Activated CD8-positive, alpha-beta memory T cell treated with anti-CD3 and anti-CD28 coated beads, Interleukin-2, amount 10 ng/mL, durations not matched to agents 7 days and 5 days (primary cell): ENCODE measurements around the gene CELF4. TPM values are rescaled to one million over a fixed set of nuclear protein-coding genes. Genes with fewer than 3 reads are reported as not detected.

Experiments
- ATAC-seq: fragments of 150-1000 bp; cut with Tn5 transposase; one replicate; pipeline ENCODE4 v1.10.0; 2021; ENCODE audit warnings: moderate library complexity
- CTCF ChIA-PET: fragments of 350-600 bp; sonication (Branson Sonifier 250); formaldehyde crosslinking; loops from one replicate; lab custom pipeline; 2021; ENCODE audit warnings: antibody characterized with exemption; lab: Charles Lee
- DNase-seq: peaks from one replicate; pipeline ENCODE4 v3.0.0-alpha.2; 2020
- H3K27ac Mint-ChIP-seq: one replicate; pipeline ENCODE4 v1.8.0; 2021; ENCODE audit warnings: mild to moderate bottlenecking, mixed read lengths
- H3K27me3 Mint-ChIP-seq: one replicate; pipeline ENCODE4 v1.8.0; 2021; ENCODE audit warnings: mixed read lengths
- H3K36me3 Mint-ChIP-seq: one replicate; pipeline ENCODE4 v1.8.0; 2021; ENCODE audit warnings: mild to moderate bottlenecking, mixed read lengths
- H3K4me1 Mint-ChIP-seq: one replicate; pipeline ENCODE4 v1.8.0; 2021; ENCODE audit warnings: mixed read lengths
- H3K4me3 Mint-ChIP-seq: one replicate; pipeline ENCODE4 v1.8.0; 2021; ENCODE audit warnings: mild to moderate bottlenecking, moderate library complexity, mixed read lengths
- H3K9me3 Mint-ChIP-seq: one replicate; pipeline ENCODE4 v1.8.0; 2022; ENCODE audit warnings: low read depth, mixed read lengths
- total RNA-seq, 2 experiments: library from RNA; stranded (reverse); gene quantifications; one replicate each; pipeline ENCODE4 v1.2.3, GENCODE V29; 2021

Gene CELF4
- not detected for total RNA-seq

DNA sequence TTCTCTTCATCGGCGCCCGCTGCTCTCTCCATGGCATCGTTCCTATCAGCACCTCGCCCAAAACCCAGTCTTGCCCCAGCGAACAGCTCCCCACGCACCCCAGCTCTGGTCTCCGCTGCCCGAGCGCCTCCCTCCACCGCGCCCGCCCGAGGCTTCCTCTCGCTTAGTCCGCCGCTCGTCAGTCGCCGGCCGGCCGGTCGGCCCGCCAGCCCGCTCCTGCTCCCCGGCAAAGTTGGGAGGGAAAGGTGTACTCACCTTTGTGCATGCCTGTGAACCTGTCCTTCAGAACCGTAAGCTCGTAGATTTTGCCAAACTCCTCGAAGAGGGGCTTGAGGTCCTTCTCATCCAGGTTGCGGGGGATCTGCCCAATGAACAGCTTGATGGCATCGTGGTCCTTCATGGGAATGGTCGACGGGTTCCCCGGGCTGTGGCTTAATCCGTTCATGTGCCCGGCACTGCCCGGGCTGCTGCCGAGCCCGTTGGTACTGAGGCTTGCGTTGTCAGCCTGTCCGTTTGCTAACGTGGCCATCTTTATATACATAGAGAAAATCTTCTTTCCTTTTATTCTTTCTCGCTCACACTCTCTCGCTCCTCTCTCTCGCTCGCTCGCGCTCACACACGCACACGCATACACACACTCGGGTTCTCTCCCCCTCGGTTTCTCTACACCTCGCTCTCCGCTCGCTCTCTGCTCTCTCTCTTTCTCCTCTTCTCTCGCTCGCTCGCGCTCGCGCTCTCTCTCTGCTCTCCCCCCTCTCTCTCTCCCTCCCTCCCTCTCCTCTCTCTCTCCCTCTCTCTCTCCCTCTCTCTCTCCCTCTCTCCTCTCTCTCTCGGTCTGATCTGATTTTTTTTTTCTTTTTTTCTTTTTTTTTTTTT, at the start of gene CELF4:
CELF4 (minus strand) TSS at position 698 of the 876 bp plus-strand sequence.
- Mint-ChIP-seq H3K27ac (no peak within 1 kb of the TSS), H3K4me1 (peaks cover 8% of the 10 kb centered on the region), H3K27me3 (peaks cover 62% of the 10 kb centered on the region), H3K4me3 (no peak within 1 kb of the TSS), H3K36me3 (peaks cover 2% of the 10 kb centered on the region), H3K9me3 (no peaks in the 10 kb centered on the region)
- ATAC-seq (no peak), DNase-seq (no peak)
- CTCF ChIA-PET: no interaction called here

- no peaks in the 10 kb centered on the region for H3K9me3 Mint-ChIP-seq
Observed at GRCh38 chr18:37613253-37613565, 47.6 kb upstream of the CELF4 start.

GRCh38 chr18:37612524-37613252, 47.1 kb upstream of the CELF4 start:
- Mint-ChIP-seq H3K36me3 (no peaks in the 10 kb centered on the region), H3K9me3 (no peaks in the 10 kb centered on the region), H3K4me1 (no peaks in the 10 kb centered on the region), H3K4me3 (no peak overlapping the region), H3K27ac (no peak overlapping the region), H3K27me3 (no peaks in the 10 kb centered on the region)
- DNase-seq (no peak), ATAC-seq (no peak)
- CTCF ChIA-PET: no interaction called here

More at GRCh38 chr18:37613253-37613565, 47.6 kb upstream of the CELF4 start:
- no peaks in the 10 kb centered on the region for H3K4me1 Mint-ChIP-seq
- no peak overlapping the region for H3K4me3 Mint-ChIP-seq
- H3K27me3 Mint-ChIP-seq: no peaks in the 10 kb centered on the region
- DNase-seq (no peak), ATAC-seq (no peak)
- no peak overlapping the region for H3K27ac Mint-ChIP-seq
- CTCF ChIA-PET: no interaction called here
- no peaks in the 10 kb centered on the region for H3K36me3 Mint-ChIP-seq

DNA sequence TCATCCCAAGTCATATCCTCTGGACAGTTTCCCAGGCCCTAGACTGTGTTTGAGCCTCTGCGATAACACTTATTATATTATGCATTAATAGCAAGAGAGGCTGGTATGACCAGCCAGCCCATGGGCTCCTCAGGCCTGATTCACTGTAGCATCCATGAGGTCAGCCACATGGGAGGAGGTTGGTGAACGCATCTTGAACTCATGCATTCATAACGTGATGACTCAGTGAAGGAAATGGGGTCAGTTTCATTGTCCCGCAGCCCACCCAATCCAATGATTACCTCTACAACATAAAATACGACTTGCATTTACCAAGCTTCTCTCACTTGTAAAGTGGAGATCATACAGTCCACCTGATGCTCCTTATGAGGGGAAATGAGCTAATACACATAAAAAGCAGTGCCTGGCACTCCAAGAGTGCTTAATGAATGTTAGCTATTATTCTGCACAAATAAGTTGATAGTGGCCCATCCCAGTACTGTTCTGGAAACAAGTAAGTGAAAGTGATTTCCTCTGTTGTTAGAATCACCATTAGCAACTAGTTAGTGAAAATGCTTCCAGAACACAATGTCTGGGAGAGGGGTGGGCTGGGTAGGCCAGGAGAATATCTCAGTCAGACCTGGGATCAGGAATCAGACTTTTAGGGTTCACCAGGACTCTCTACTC, 46.1 kb upstream of the CELF4 start:
- Mint-ChIP-seq H3K27ac (no peak overlapping the region), H3K4me3 (no peak overlapping the region), H3K4me1 (no peaks in the 10 kb centered on the region), H3K36me3 (no peaks in the 10 kb centered on the region), H3K27me3 (no peaks in the 10 kb centered on the region), H3K9me3 (no peaks in the 10 kb centered on the region)
- ATAC-seq: no peak
- CTCF ChIA-PET: no interaction called here
- DNase-seq: no peak

- Mint-ChIP-seq H3K27ac (no peak overlapping the region), H3K9me3 (no peaks in the 10 kb centered on the region), H3K36me3 (no peaks in the 10 kb centered on the region), H3K27me3 (no peaks in the 10 kb centered on the region), H3K4me1 (no peaks in the 10 kb centered on the region), H3K4me3 (no peak overlapping the region)
- DNase-seq: no peak
- ATAC-seq: no peak
- CTCF ChIA-PET: no interaction called here
Observed at GRCh38 chr18:37608876-37609275, 43.3 kb upstream of the CELF4 start.

- Mint-ChIP-seq H3K4me1 (no peaks in the 10 kb centered on the region), H3K36me3 (no peaks in the 10 kb centered on the region), H3K9me3 (no peaks in the 10 kb centered on the region), H3K4me3 (no peak overlapping the region), H3K27ac (no peak overlapping the region), H3K27me3 (no peaks in the 10 kb centered on the region)
- DNase-seq (no peak), ATAC-seq (no peak)
- CTCF ChIA-PET: no interaction called here
Observed at GRCh38 chr18:37607281-37607680, 41.7 kb upstream of the CELF4 start.

DNA sequence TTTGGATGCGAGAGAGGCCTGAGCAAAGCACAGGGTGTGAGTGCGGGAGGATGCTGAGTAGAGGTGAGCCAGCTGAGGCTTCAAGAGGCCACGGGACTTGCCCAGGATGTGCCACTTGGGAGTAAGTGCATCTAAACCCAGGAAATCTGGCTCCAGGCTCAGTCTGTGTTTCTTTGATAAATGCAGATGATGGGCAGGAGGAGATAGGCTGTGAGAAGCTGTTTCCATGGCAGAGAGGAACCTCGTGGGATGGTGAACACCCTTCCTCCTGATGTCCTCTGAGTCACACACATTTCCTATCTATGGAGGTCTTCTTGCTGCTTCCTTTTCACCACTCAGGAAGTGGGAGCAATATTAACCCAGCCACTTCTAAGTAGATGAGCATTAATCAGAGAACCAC, 38.4 kb upstream of the CELF4 start:
- DNase-seq (no peak), ATAC-seq (no peak)
- Mint-ChIP-seq H3K4me1 (no peaks in the 10 kb centered on the region), H3K27ac (no peak overlapping the region), H3K36me3 (no peaks in the 10 kb centered on the region), H3K27me3 (no peaks in the 10 kb centered on the region), H3K9me3 (no peaks in the 10 kb centered on the region), H3K4me3 (no peak overlapping the region)
- CTCF ChIA-PET: no interaction called here

- no peaks in the 10 kb centered on the region for H3K9me3 Mint-ChIP-seq
- H3K4me3 Mint-ChIP-seq: no peak overlapping the region
- ATAC-seq (no peak), DNase-seq (no peak)
- CTCF ChIA-PET: no interaction called here
- no peaks in the 10 kb centered on the region for H3K36me3 Mint-ChIP-seq
- no peaks in the 10 kb centered on the region for H3K4me1 Mint-ChIP-seq
- no peaks in the 10 kb centered on the region for H3K27me3 Mint-ChIP-seq
- H3K27ac Mint-ChIP-seq: no peak overlapping the region
Observed at GRCh38 chr18:37598966-37599896, 33.6 kb upstream of the CELF4 start.

DNA sequence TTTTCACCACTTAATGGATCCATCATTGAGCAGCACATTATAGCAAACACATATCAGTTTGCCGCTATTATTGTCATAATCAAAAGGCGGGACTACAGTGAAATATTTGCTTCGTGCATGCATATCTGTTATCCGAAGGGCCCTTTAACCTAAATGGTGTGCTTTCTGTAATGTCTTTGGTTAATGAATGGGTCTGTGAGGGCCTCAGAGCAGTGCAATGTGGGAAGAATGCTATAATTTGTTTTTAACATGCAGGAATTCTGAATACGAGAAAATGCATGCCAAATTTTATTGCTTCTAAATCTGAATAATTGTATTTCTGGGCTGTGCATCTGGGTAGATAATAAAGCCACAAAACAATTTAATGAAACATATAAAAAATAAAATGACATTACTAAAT, 32.8 kb upstream of the CELF4 start:
- Mint-ChIP-seq H3K4me3 (no peak overlapping the region), H3K9me3 (no peaks in the 10 kb centered on the region), H3K36me3 (no peaks in the 10 kb centered on the region), H3K27me3 (no peaks in the 10 kb centered on the region), H3K27ac (no peak overlapping the region), H3K4me1 (no peaks in the 10 kb centered on the region)
- DNase-seq: no peak
- CTCF ChIA-PET: no interaction called here
- ATAC-seq: no peak

- CTCF ChIA-PET: interaction anchor here (0.7 kb wide), 1 partner anchor 247 kb away, joined by 3 read pairs; no protein-coding TSS in a partner anchor
- no peaks in the 10 kb centered on the region for H3K27me3 Mint-ChIP-seq
- H3K4me1 Mint-ChIP-seq: no peaks in the 10 kb centered on the region
- no peaks in the 10 kb centered on the region for H3K9me3 Mint-ChIP-seq
- DNase-seq (no peak), ATAC-seq (no peak)
- H3K36me3 Mint-ChIP-seq: no peaks in the 10 kb centered on the region
- H3K27ac Mint-ChIP-seq: no peak overlapping the region
- no peak overlapping the region for H3K4me3 Mint-ChIP-seq
Observed at GRCh38 chr18:37590346-37590745, 24.7 kb upstream of the CELF4 start.

DNA sequence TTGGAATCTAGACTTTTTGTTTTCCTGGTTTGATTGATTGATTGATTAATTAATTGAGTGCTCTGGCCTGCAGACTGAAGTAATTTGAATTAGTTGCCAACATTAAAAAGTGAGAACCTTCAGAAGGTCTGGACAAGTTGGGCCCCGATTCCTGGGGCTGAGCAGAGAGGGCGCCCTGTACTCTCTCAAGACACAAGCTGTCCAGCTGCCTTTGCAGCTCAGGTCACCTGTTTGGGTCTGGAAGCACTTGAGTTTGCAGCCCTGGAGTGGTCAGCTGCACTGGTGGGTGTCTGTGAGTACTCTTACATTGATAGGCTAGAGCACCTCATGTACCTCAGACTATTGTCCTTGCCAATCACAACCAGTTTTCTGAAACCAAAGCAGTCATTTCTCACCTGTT, 22.7 kb upstream of the CELF4 start:
- no peaks in the 10 kb centered on the region for H3K36me3 Mint-ChIP-seq
- DNase-seq (peak; percentile 23), ATAC-seq (no peak)
- H3K4me3 Mint-ChIP-seq: no peak overlapping the region
- H3K27ac Mint-ChIP-seq: no peak overlapping the region
- H3K27me3 Mint-ChIP-seq: no peaks in the 10 kb centered on the region
- H3K4me1 Mint-ChIP-seq: no peaks in the 10 kb centered on the region
- no peaks in the 10 kb centered on the region for H3K9me3 Mint-ChIP-seq
- CTCF ChIA-PET: no interaction called here

DNA sequence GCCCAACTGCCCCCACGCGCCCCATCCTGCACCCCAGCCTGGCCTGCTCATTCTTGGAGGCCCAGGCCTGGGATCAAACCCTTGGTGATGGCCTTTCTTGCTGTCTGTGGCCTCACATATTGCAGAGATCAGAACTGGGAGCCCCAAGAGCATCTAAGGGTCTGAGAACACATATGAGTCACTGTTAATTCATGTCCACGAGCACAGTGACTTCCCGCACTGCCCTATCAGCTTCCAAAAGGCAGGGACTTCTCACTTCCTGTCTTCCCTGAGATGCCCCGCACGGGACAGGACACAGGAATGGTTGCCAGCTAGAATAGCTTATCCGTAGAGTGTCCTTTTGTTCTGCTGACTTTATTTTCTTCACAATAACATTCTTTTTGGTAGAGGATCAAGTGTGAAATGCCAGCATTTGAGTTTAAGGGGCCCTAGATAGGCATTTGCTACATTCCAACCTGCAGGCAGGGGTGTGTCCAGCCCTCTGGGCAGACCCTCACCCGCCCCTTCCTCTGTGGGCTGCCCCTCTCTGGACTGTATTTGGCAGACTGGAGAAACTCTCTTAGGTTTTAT, 21.1 kb upstream of the CELF4 start:
- no peak for DNase-seq
- Mint-ChIP-seq H3K36me3 (no peaks in the 10 kb centered on the region), H3K27ac (no peak overlapping the region), H3K4me1 (no peaks in the 10 kb centered on the region), H3K4me3 (no peak overlapping the region), H3K9me3 (no peaks in the 10 kb centered on the region), H3K27me3 (no peaks in the 10 kb centered on the region)
- ATAC-seq: no peak
- CTCF ChIA-PET: no interaction called here
